Skeletal muscle tissue (tissue), 1 donor: ENCODE data around the gene KCNA3. TPM values are rescaled to one million over a fixed set of nuclear protein-coding genes. Genes with fewer than 3 reads are reported as not detected.

Experiments used
- total RNA-seq: library from RNA; depleted of rRNA; stranded (reverse); fragments of >200 nt; gene quantifications from one replicate; pipeline ENCODE4 v1.2.3, GENCODE V29; 2014

Gene KCNA3
- total RNA-seq, 1 donor from 2014 or later = 0.52 TPM

Other genes starting within 250 kb of the KCNA3 start
- gene PROK1, start 223.8 kb downstream of the KCNA3 start, total RNA-seq = not detected
- 0.52 TPM for gene KCNA10, start 155.8 kb downstream of the KCNA3 start, total RNA-seq
- gene KCNA2, start 68.6 kb downstream of the KCNA3 start, total RNA-seq = 0.52 TPM
- gene CD53, start 198.2 kb upstream of the KCNA3 start, total RNA-seq = 19.8 TPM